Neural cell (in vitro differentiated cells): Measurements from ENCODE around the gene DNAJC27. TPM values are rescaled to one million over a fixed set of nuclear protein-coding genes. Genes with fewer than 3 reads are reported as not detected.

Experiments
- H2AFZ ChIP-seq: fragments of 200-600, 300-800 bp; sonication (generic), shearing (Covaris generic); 2 replicates; pipeline ENCODE4 v1.6.0; 2014; ENCODE audit warnings: low read depth, mild to moderate bottlenecking, antibody characterized with exemption, low read length, moderate library complexity
- H3F3A ChIP-seq: fragments of 200-600 bp; shearing (Covaris generic); 2 replicates; pipeline ENCODE4 v1.6.1; 2016; ENCODE audit warnings: mild to moderate bottlenecking, moderate library complexity, mixed read lengths, antibody characterized with exemption, low read length; ENCODE audit not compliant: insufficient read depth, poor library complexity, severe bottlenecking
- H3K27ac ChIP-seq: fragments of 200-600, 300-800 bp; sonication (generic), shearing (Covaris generic); 2 replicates; pipeline ENCODE4 v1.5.1; 2014; ENCODE audit warnings: mild to moderate bottlenecking, low read length, moderate library complexity
- H3K27me3 ChIP-seq: fragments of 300-800, 200-600 bp; sonication (generic), shearing (Covaris generic); 2 replicates; pipeline ENCODE4 v1.6.0; 2014; ENCODE audit warnings: mild to moderate bottlenecking, low read depth, low read length, moderate library complexity; ENCODE audit not compliant: insufficient read depth
- H3K36me3 ChIP-seq: fragments of 300-800, 200-600 bp; sonication (generic), shearing (Covaris generic); 2 replicates; pipeline ENCODE4 v1.5.1; 2014; ENCODE audit warnings: mild to moderate bottlenecking, antibody characterized with exemption, low read length, moderate library complexity; ENCODE audit not compliant: insufficient read depth
- H3K4me2 ChIP-seq: fragments of 300-800, 200-600 bp; sonication (generic), shearing (Covaris generic); 2 replicates; pipeline ENCODE4 v1.6.0; 2014; ENCODE audit warnings: mild to moderate bottlenecking, low read length
- H3K4me3 ChIP-seq: fragments of 300-800, 200-600 bp; sonication (generic), shearing (Covaris generic); 2 replicates; pipeline ENCODE4 v1.5.1; 2014; ENCODE audit warnings: mild to moderate bottlenecking, low read length, moderate library complexity
- H3K79me2 ChIP-seq: fragments of 200-600 bp; shearing (Covaris generic); replicated peaks from 2 replicates; pipeline ENCODE4 v1.6.0; 2014; ENCODE audit warnings: mild to moderate bottlenecking, low read length, moderate library complexity; ENCODE audit not compliant: insufficient read depth
- H3K9ac ChIP-seq: fragments of 300-800, 200-600 bp; sonication (generic), shearing (Covaris generic); 2 replicates; pipeline ENCODE4 v1.6.1; 2016; ENCODE audit warnings: mild to moderate bottlenecking, low read length, mixed read lengths
- H3K9me2 ChIP-seq: fragments of 200-600 bp; shearing (Covaris generic); 2 replicates; pipeline ENCODE4 v1.6.1; 2016; ENCODE audit warnings: mild to moderate bottlenecking, low read length, mixed read lengths; ENCODE audit not compliant: insufficient read depth
- H3K9me3 ChIP-seq: fragments of 200-600, 300-800 bp; sonication (generic), shearing (Covaris generic); 2 replicates; pipeline ENCODE4 v1.6.1; 2016; ENCODE audit warnings: mild to moderate bottlenecking, mixed run types, low read length, moderate library complexity, mixed read lengths
- H4K20me1 ChIP-seq: fragments of 200-600 bp; shearing (Covaris generic); 2 replicates; pipeline ENCODE4 v1.6.1; 2016; ENCODE audit warnings: mild to moderate bottlenecking, mixed run types; ENCODE audit not compliant: insufficient read depth
- EP300 ChIP-seq: fragments of 450-650 bp; conservative IDR thresholded peaks from 2 replicates; pipeline ENCODE4 v1.6.1; 2014; ENCODE audit warnings: antibody characterized with exemption, mild to moderate bottlenecking, moderate library complexity; ENCODE audit not compliant: poor library complexity, severe bottlenecking
- EZH2 ChIP-seq: fragments of 200-600, 300-800 bp; shearing (Covaris generic), sonication (generic); IDR thresholded peaks from 2 replicates; pipeline ENCODE4 v1.6.1; 2014; ENCODE audit warnings: antibody characterized with exemption, low read length, borderline replicate concordance, mild to moderate bottlenecking; ENCODE audit not compliant: insufficient read depth, poor library complexity, severe bottlenecking
- MXI1 ChIP-seq: fragments of 450-650 bp; conservative IDR thresholded peaks from 2 replicates; pipeline ENCODE4 v1.6.1; 2014; ENCODE audit warnings: antibody characterized with exemption, mild to moderate bottlenecking; ENCODE audit not compliant: poor library complexity, severe bottlenecking
- POLR2AphosphoS5 ChIP-seq: IDR thresholded peaks from 2 replicates; pipeline ENCODE4 v1.6.1; 2012
- RAD21 ChIP-seq: fragments of 450-650 bp; conservative IDR thresholded peaks from 2 replicates; pipeline ENCODE4 v1.6.1; 2014; ENCODE audit warnings: antibody characterized with exemption, mild to moderate bottlenecking, moderate library complexity
- SMC3 ChIP-seq: fragments of 450-650 bp; conservative IDR thresholded peaks from 2 replicates; pipeline ENCODE4 v1.6.1; 2014; ENCODE audit warnings: antibody characterized with exemption, mild to moderate bottlenecking, moderate library complexity; ENCODE audit not compliant: poor library complexity
- TAF1 ChIP-seq: IDR thresholded peaks from 2 replicates; pipeline ENCODE4 v1.6.1; 2012; ENCODE audit warnings: low read depth
- polyA plus RNA-seq: library from polyadenylated mRNA; depleted of rRNA; stranded (reverse); fragments of >200 nt; gene quantifications from 2 replicates; pipeline ENCODE4 v1.2.3, GENCODE V29; 2014
- TF ChIP-seq, protein P1 (sequence below): IDR thresholded peaks from 2 replicates; pipeline ENCODE4 v1.6.1; 2012; ENCODE audit warnings: borderline replicate concordance
- TF ChIP-seq, protein P2 (sequence below): fragments of 450-650 bp; IDR thresholded peaks from 2 replicates; pipeline ENCODE4 v1.5.1; 2014; ENCODE audit warnings: antibody characterized with exemption, mild to moderate bottlenecking, moderate library complexity; ENCODE audit not compliant: poor library complexity, severe bottlenecking

Gene DNAJC27
- polyA plus RNA-seq, 1 donor from 2014 or later, result 22.4 TPM

DNA sequence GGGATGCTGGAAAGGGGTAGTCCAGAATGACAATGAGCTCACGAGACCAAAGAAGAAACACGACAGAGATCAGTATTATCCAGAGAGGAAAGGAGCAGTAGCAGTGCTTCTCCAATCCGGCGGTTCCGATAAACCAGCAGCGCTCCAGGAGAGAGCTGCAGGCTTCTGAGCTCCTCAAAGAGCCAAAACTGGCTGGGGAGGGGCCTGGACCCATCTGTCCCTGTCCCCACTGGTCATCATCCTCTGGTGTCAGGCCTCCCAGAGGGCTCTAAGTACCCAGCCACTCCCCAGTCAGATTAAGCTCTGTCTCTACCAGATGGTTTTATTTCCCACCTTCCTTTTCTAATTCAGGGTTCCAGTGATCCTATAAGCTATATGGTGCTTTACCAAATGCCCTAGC is 23.2 kb downstream of the DNAJC27 start:
- TF ChIP-seq TAF1 (no peak), SMC3 (no peak), POLR2AphosphoS5 (no peak), EP300 (no peak), MXI1 (no peak), RAD21 (no peak)
- TF ChIP-seq, protein P1, sequence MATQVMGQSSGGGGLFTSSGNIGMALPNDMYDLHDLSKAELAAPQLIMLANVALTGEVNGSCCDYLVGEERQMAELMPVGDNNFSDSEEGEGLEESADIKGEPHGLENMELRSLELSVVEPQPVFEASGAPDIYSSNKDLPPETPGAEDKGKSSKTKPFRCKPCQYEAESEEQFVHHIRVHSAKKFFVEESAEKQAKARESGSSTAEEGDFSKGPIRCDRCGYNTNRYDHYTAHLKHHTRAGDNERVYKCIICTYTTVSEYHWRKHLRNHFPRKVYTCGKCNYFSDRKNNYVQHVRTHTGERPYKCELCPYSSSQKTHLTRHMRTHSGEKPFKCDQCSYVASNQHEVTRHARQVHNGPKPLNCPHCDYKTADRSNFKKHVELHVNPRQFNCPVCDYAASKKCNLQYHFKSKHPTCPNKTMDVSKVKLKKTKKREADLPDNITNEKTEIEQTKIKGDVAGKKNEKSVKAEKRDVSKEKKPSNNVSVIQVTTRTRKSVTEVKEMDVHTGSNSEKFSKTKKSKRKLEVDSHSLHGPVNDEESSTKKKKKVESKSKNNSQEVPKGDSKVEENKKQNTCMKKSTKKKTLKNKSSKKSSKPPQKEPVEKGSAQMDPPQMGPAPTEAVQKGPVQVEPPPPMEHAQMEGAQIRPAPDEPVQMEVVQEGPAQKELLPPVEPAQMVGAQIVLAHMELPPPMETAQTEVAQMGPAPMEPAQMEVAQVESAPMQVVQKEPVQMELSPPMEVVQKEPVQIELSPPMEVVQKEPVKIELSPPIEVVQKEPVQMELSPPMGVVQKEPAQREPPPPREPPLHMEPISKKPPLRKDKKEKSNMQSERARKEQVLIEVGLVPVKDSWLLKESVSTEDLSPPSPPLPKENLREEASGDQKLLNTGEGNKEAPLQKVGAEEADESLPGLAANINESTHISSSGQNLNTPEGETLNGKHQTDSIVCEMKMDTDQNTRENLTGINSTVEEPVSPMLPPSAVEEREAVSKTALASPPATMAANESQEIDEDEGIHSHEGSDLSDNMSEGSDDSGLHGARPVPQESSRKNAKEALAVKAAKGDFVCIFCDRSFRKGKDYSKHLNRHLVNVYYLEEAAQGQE, result no peak
- TF ChIP-seq, protein P2, sequence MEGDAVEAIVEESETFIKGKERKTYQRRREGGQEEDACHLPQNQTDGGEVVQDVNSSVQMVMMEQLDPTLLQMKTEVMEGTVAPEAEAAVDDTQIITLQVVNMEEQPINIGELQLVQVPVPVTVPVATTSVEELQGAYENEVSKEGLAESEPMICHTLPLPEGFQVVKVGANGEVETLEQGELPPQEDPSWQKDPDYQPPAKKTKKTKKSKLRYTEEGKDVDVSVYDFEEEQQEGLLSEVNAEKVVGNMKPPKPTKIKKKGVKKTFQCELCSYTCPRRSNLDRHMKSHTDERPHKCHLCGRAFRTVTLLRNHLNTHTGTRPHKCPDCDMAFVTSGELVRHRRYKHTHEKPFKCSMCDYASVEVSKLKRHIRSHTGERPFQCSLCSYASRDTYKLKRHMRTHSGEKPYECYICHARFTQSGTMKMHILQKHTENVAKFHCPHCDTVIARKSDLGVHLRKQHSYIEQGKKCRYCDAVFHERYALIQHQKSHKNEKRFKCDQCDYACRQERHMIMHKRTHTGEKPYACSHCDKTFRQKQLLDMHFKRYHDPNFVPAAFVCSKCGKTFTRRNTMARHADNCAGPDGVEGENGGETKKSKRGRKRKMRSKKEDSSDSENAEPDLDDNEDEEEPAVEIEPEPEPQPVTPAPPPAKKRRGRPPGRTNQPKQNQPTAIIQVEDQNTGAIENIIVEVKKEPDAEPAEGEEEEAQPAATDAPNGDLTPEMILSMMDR, result no peak
- Histone ChIP-seq H3K27ac (no peak overlapping the region), H3K27me3 (no peaks in the 10 kb centered on the region), H3K4me3 (no peak overlapping the region), H3K9me2 (no peaks in the 10 kb centered on the region), H2AFZ (no peak overlapping the region), H3K79me2 (no peaks in the 10 kb centered on the region), H3K9ac (no peak overlapping the region), H3K4me2 (no peak overlapping the region), H3F3A (no peaks in the 10 kb centered on the region), H3K36me3 (peaks cover 14% of the 10 kb centered on the region), H3K9me3 (no peaks in the 10 kb centered on the region), H4K20me1 (no peaks in the 10 kb centered on the region)

DNA sequence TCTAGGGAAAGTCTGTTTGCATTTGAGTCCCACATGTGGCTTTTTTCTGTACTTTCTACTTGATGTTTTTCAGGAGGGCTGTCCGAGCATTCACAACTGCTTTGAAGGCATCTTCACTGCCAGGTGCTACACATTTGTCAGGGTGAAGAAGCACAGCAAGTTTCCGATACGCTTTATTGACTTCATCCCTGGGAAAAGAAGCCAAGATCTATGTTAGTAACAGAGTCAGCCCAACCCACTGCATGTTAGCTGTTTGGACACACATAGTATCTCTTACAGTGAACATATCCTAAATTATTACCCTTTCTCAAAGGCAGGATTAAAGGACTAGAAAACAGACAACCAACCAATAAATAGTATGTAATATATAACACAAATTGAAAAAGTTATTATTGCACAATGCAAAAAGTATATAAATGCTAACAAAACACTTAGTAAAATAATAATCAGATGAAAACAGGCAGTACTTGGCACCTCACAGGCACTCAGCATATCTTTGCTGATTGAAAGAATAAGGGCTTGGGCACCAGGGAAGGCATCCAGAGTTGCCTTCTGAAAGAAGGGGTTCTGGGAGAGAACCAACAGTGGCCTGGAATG is 24.1 kb downstream of the DNAJC27 start:
- H3K9ac ChIP-seq, result no peak overlapping the region
- H3K27me3 ChIP-seq, result no peaks in the 10 kb centered on the region
- H4K20me1 ChIP-seq, result no peaks in the 10 kb centered on the region
- H3K27ac ChIP-seq, result no peak overlapping the region
- no peak overlapping the region for H3K4me2 ChIP-seq
- H3K9me2 ChIP-seq, result no peaks in the 10 kb centered on the region
- no peaks in the 10 kb centered on the region for H3F3A ChIP-seq
- H3K36me3 ChIP-seq, result peaks cover 14% of the 10 kb centered on the region
- TF ChIP-seq EP300 (no peak), POLR2AphosphoS5 (no peak), TAF1 (no peak), SMC3 (no peak), MXI1 (no peak), EZH2 (no peak), RAD21 (no peak)
- TF ChIP-seq, protein P2, result no peak
- TF ChIP-seq, protein P1, result no peak
- no peaks in the 10 kb centered on the region for H3K79me2 ChIP-seq
- no peak overlapping the region for H3K4me3 ChIP-seq
- no peaks in the 10 kb centered on the region for H3K9me3 ChIP-seq
- H2AFZ ChIP-seq, result no peak overlapping the region
